CD4-positive, alpha-beta T cell treated with Interleukin-15 for 1 hour (primary cell): Measurements from ENCODE around the gene TXNDC2.
"Not testable (repeated sequence)": the region's sequence is repeated elsewhere in the genome, so short reads cannot be mapped to it uniquely, and the experiment has no call there.

Experiments
- DNase-seq: peaks from one replicate; pipeline ENCODE4 v3.0.0-alpha.2; 2020

TXNDC2 gene

GRCh38 chr18:9887992-9888391, 2.2 kb downstream of the TXNDC2 start:
- DNase-seq: no peak

GRCh38 chr18:9890196-9890595, 4.4 kb downstream of the TXNDC2 start:
- no peak for DNase-seq

GRCh38 chr18:9890957-9891356, 5.2 kb downstream of the TXNDC2 start:
- DNase-seq: no peak

GRCh38 chr18:9891515-9891914, 5.7 kb downstream of the TXNDC2 start:
- DNase-seq: not testable (repeated sequence)

GRCh38 chr18:9894454-9895068, 8.8 kb downstream of the TXNDC2 start:
- no peak for DNase-seq

- DNase-seq: no peak
Measured at GRCh38 chr18:9897129-9897528, 11.4 kb downstream of the TXNDC2 start.

GRCh38 chr18:9897787-9898291, 12.1 kb downstream of the TXNDC2 start:
- DNase-seq: not testable (repeated sequence)

GRCh38 chr18:9898792-9899549, 13.2 kb downstream of the TXNDC2 start:
- no peak for DNase-seq

- not testable (repeated sequence) for DNase-seq
Measured at GRCh38 chr18:9899550-9899930, 13.8 kb downstream of the TXNDC2 start.

- no peak for DNase-seq
Measured at GRCh38 chr18:9900699-9901098, 14.9 kb downstream of the TXNDC2 start.

- DNase-seq: no peak
Measured at GRCh38 chr18:9901377-9901776, 15.6 kb downstream of the TXNDC2 start.

- DNase-seq: not testable (repeated sequence)
Measured at GRCh38 chr18:9902264-9902663, 16.5 kb downstream of the TXNDC2 start.

GRCh38 chr18:9902832-9903231, 17.1 kb downstream of the TXNDC2 start:
- DNase-seq: no peak

- no peak for DNase-seq
Measured at GRCh38 chr18:9905401-9905922, 19.7 kb downstream of the TXNDC2 start.

GRCh38 chr18:9906481-9906880, 20.7 kb downstream of the TXNDC2 start:
- no peak for DNase-seq

- DNase-seq: no peak
Measured at GRCh38 chr18:9907867-9908266, 22.1 kb downstream of the TXNDC2 start.

GRCh38 chr18:9910071-9910470, 24.3 kb downstream of the TXNDC2 start:
- DNase-seq: no peak

GRCh38 chr18:9910661-9911060, 24.9 kb downstream of the TXNDC2 start:
- DNase-seq: no peak

GRCh38 chr18:9911226-9911625, 25.5 kb downstream of the TXNDC2 start:
- no peak for DNase-seq

GRCh38 chr18:9912285-9912684, 26.5 kb downstream of the TXNDC2 start:
- not testable (repeated sequence) for DNase-seq

GRCh38 chr18:9913151-9913525, 27.4 kb downstream of the TXNDC2 start:
- no peak for DNase-seq

GRCh38 chr18:9913526-9914333, 28.0 kb downstream of the TXNDC2 start, which contains the start of gene VAPA:
Gene VAPA (plus strand): TSS chr18:9914016. CDS start chr18:9914257, 241 bp downstream.
- peak; percentile 94 for DNase-seq

- DNase-seq: no peak
Measured at GRCh38 chr18:9914334-9914583, 28.5 kb downstream of the TXNDC2 start.
